KG1 (cell line): Measurements from ENCODE around the gene ST6GALNAC5.
"Not testable (repeated sequence)": the region's sequence is repeated elsewhere in the genome, so short reads cannot be mapped to it uniquely, and the experiment has no call there.

Source experiments
- DNase-seq: peaks from one replicate; lab custom pipeline; 2025; lab: John Stamatoyannopoulos, UW

Gene ST6GALNAC5

DNA sequence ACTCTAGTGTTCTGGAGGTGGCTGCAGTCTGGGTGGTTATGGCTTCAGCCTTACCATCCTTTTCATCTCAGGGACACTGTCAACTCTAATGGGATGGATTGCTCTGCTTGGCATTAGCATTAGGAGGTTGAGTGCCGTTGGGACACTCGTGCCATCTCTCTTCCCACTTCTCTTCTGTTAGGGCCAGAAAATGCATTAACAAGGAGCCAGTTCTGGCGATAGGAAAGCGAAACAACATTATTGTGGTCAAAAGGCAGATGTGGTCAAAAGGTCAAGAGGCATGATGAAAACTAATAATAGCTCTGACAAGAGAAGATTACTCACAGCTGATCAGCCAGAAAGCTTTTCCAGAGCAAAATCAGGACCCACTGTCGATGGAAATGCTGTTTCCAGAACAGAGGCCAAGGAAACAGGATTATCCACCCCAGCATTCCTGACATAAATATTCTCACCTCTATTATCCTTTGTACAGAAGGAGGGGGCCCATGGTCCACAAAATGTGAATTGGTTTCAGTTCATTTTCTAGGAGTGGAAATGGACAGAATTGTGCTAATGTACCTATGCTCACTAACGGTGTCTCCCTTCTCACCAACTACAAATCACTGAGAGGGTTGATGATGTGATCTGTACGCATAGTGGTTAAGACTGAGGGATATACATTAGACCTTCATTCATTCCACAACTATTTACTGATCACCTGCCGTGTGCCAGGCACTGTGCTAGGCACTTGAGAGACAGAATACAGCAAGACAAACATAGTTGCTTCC lies 72.0 kb downstream of the ST6GALNAC5 start:
- DNase-seq = no peak

DNA sequence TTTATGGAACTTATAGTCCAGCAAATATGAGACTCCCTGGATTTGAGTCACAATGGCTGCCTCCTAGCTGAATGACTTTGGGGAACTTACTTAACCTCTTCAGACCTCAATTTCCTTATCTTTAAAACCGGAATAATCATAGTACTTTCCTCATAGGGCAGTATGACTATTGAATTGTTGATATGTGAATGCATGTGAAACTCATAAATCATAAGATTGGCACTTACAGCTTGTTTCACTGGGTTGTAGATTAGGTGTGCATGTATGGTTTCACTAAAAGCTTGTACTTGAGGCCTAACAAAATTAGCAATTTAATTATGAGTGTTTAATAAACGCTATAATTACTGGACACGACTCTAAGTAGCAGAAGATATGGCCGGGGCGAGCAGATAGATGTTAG lies 72.5 kb downstream of the ST6GALNAC5 start:
- DNase-seq = no peak

DNA sequence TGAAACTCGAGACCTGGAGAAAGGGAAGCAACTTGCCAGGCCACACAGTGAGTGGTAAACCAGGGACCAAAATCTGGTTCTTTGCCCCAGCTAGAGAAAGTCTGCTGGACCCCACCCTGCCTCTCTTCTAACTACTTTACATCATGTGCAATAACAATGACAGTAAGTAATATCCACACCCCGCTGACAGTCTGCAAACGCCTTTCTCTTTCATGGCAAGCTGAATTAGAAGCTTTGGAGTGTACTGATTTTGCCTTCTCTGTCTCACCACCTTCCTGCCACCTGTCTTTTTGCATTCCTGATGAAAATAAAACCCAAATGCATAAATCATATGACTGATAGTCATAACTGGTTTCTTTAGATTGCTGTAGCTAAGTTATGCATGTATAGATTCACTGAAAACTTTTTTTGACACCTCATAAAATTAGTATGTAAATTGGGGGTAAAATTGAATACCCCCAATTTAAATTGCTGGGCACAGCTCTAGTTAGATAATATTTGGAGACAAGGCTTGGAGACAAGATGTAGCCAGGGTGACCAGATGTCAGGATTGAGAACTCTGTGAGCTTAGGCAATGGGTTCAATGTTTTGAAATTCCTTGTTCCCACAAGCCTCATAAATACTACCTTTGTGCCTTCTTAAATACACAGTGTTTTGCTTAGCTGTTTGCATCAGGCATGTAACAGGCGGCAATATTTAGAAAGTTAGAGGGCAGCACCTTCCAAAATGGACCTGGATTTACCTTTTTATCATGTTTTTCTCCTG lies 73.5 kb downstream of the ST6GALNAC5 start:
- no peak for DNase-seq

DNA sequence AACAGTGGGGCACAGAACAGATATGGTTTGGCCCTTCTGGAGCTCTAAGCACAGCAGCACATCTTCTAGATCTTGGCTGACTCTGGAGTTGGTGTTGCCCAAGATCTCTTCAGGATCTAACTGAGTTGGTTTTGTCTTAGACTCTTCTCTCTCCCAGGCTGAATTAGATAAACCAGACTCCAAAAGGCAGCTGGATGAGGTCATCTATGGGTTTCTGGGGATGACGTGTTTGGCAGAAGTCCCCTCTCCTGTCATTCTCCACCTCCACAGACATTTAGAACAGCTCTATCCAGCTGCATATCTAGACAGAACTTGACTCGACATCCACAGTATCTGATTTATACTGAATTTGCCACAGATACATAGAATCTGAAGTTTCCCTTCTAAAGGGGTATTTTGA lies 75.3 kb downstream of the ST6GALNAC5 start:
- DNase-seq = no peak

DNA sequence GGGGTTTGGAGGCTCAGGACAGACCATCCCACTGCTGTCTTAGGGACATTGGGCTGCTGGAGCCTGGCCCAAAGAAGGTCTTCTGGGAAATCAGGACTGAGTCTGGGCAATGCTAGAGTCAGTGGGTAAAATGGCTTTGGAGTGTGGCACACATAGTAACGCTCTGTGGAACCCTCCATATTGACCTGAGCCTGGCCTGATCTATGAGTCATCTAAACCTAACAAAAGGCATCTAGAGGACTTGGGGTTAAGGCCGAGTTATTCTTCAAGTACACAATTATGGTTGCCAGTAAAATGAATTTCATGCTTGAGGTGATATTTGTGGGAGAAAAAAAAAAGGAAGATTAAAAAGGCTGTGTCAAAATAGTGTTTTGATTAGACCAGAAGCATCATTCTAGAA lies 77.7 kb downstream of the ST6GALNAC5 start:
- DNase-seq = no peak

DNA sequence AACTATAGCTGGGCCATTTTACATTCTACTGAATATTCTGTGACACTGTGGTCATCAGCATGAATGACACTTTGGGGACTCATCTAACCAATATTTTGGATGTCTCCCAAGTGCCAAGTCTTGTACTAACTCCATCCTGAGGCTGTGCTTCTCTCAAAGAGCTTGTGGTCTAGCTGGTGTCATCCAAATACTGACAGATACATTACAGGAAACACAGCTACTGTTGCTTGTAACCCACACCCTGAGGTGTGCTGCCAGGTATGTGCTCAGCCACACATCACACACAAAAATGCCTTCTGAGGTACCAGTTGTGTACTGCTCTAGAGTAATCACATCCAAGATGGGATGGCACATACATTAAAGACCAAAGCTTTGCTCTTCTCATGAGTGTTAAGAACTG lies 81.6 kb downstream of the ST6GALNAC5 start:
- DNase-seq = no peak

DNA sequence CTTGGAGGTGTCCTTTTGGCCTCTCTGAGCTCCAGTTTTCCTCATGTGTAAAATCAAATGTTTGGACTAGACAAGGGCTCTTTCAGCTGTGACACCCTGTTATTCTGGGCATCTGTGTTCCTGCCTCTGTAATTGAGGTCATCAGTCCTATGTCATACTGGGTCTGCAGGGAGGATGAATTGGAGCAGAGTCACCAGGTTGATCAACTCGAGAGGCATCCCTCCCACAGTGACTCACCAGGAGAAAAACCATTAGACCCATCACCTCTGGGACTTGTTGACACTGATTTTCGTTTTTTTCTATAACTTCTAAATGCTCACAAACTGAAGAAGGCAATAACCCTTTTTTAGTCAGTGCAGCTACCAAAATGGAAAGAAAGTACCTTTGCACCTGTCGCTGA lies 82.2 kb downstream of the ST6GALNAC5 start:
- DNase-seq = no peak

DNA sequence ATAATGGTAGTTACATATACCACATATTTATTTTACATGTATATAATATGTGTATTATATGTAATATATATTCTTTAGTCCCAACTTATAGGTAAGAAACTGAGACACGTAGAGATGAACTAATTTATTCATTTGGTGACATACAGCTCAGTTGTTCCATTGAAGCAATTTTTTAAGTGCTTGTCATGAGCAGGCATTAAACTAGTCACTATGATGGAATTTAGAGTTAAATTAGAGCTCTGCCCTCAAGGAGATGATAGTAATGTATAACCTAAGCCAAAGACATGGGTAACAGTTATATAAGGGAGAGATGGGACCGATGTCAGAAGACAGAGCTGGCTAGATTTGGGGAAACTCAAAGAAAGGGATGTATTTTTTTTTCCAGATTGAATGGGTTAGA lies 83.0 kb downstream of the ST6GALNAC5 start:
- no peak for DNase-seq

DNA sequence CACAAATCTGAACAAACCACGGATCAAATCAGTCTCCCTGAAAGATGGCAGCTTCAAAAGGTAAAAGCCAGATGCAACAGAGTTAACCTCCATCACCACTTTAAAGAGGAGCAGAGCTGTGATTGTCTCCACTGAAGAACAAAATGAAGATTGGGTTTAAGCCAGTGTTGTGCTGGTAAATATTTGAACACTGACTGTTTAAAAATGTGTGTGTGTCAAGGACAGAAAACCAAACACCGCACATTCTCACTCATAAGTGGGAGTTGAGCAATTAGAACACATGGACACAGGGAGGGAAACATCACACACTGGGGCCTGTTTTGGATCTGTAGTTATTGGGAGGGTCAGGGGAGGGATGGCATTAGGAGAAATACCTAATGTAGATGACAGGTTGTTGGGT lies 83.9 kb downstream of the ST6GALNAC5 start:
- no peak for DNase-seq

DNA sequence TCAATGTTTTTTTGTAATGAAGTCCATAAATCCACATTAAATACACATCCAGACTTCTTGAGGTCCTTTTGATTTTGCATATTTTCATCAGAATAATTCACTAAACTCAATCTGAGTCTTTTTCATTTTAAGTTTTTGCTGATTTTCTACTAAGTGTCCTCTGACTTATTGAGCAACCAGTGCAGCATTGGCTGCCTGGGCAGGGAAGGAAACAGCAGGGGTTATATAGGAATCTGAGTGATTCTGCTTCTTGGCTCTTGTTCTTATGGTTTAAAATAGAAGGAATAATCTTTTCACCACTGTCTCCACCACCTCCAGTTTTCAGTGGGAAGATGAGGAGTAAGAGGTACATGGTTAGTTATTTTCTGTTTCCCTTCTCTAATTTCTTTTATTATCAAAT lies 88.4 kb downstream of the ST6GALNAC5 start:
- DNase-seq = no peak

DNA sequence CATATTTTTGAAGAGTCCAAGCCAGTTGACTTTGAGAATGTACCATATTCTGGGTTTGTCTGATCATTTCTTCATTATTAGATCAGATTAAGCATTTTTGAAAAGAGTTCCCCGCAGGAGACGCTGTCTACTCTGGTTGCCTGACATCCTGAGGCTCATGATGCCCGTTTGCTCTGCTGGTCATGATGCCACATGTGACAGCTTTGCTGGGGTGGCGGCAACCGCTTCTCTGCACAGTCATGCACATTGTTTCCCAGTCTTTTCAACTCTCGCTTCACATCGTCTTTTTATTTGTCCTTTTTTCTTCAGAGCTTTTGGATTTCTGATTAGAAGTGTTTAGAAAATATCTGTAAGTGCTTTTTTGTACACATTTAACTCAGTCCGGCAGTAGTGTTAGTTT lies 90.7 kb downstream of the ST6GALNAC5 start:
- DNase-seq = no peak

DNA sequence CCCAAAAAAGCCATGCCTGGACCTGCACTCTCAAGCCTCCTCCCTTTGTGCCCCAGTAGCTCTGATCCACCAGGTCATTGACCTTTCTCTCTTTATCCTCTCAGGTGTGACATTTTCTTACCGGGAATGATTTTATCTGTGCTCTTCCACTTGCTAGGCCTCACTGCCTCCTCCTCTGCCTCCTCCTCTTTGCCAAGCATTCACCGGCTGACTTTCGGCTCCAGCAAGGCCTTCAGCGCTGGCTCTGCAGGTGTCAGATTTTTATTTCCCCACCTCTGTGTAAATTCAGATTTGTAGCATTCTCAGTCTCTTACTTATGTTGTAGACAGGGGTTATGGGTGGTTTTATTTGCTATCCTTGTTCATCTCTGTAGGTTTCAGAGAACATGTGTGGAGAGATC lies 91.5 kb downstream of the ST6GALNAC5 start:
- DNase-seq = no peak

DNA sequence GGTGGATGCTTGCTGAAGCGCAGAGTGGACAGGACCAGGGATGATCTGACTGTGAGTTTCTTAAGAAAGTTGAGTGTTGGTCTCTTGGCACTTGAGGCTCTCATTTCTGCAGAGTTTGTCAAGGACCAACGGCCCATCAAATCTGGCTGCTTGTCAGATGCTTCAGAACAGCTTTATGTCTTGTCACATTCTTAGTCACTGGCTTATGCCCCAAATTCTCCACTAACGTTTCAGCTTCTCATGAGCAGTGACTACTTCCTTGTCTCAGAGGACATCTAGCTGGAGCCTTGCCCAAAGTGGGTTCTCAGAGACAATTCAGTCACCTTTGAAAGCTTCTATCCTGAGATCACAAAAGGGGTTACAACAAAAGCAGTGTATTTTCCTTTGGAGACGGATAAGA lies 92.3 kb downstream of the ST6GALNAC5 start:
- DNase-seq = no peak

DNA sequence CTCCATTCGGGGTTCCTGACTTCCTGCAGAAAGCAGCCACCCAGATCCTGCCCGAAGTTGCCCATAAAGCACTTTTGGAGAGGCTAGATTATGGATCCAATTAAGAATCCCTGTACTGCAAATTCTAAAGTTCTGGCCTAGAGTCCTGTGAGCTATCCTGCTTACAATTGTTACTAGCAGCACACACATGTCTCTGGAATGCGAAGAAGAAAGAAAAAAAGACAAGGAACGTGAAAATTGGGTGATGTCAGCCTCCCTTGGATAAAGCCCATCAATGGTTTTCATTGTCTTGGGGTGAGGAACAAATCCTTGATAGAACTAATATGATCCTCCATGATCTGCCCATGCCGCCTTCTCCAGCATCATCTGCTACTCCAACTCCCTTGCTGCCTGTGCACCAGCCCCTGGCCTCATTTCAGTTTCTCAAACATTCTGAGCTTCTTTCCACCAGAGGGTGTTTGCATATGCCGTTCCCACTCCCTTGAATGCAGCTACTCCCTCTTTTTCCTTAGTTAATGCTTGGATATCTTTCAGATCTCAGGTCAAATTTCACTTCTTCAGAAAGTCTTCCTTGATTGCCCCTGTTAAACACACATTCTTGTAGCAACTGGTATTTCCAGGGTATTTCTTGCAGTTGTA lies 94.0 kb downstream of the ST6GALNAC5 start:
- DNase-seq = no peak

DNA sequence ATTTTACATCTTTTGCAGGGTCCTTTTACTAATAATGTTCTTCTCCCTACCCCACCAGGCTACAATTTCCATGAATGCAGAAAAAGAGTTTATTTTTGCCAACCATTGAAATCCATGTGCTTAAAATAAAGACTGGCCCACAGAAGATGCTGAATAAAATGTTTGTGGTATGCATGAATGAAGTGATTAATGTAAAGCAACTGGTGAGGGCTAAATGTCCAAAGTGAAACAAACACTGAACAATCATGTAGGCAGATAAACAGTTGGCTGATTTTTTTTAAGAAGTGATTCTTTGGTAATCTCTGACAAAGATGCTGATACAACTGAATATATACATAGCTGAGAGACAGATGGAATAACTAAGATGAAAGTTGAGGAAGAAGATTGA lies 94.5 kb downstream of the ST6GALNAC5 start:
- no peak for DNase-seq

DNA sequence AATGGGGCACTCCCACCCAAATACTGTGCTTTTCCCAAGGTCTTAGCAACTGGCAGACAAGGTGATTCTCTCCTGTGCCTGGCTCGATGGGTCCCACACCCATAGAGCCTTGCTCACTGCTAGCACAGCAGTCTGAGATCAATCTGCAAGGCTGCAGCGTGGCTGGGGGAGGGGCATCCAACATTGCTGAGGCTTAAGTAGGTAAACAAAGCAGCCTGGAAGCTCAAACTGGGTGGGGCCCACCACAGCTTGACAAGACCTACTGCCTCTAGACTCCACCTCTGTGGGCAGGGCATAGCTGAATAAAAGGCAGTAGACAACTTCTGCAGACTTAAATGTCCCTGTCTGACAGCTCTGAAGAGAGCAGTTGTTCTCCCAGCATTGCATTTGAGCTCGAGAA lies 114.0 kb downstream of the ST6GALNAC5 start:
- not testable (repeated sequence) for DNase-seq

DNA sequence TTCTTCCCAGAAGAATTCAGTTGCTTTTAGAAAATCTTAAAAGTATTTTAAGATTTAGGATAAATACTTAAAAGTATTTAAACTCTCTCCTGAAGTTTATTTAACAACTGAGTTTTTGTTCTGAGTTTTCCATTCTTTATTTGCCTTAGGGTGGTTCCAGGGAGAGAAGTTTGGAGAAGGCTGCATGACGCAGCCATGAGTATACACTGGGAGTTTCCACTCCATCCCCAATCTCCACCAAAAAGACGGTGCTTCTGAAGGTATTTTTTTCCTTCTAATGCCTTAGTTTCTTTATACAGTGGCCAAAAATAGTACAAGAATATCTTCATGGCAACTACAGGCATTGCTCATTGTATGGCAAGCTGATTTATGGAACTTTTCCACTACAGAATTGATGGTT lies 122.7 kb downstream of the ST6GALNAC5 start:
- no peak for DNase-seq

DNA sequence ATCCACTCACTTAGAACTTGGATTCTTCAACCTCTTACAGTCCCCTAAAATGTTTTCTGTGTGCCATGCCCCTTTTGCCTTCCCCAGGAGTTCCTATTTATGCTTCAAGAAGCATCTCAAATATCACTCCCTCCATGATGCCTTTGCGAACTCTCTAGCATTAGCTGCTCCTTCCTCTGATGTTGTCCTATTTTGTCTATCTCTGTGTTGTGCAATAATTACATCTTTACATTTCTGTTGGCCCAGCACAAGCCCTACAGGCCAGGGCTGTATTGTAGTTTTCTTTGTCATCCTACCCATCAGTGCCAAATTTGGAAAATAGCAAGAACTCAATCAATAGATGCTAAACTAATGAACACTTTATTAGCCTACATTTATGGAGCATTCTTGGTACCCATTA lies 125.8 kb downstream of the ST6GALNAC5 start:
- DNase-seq = no peak

DNA sequence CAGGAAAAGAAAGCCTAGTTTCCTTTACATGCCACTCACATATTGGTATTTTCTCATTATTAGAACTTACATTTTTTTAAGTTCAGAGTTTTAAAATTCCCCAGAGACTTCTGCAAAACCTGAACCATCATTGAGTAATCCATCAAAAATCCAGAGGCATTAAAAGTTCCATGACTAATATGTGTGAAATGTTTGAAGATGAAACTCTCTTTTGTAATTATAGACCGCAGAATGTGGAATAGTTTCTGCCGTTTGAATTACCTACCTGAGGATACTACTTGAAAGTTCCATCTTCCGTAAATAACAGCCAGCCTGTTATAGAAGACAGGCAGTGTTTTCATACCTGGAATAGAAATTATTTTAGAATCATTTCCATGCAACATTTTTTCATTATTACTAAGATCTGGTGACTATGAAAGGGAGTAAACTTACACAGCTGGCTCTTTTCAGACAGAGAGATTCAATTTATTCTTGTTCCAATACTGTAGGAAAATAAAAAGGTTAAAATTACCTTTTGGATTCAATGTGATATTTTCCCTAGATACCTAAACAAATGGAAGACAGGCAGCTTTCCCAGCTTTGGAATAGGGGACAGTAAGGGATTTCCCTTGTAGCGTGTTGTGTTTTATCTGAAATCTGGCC lies 131.4 kb downstream of the ST6GALNAC5 start:
- DNase-seq = no peak

DNA sequence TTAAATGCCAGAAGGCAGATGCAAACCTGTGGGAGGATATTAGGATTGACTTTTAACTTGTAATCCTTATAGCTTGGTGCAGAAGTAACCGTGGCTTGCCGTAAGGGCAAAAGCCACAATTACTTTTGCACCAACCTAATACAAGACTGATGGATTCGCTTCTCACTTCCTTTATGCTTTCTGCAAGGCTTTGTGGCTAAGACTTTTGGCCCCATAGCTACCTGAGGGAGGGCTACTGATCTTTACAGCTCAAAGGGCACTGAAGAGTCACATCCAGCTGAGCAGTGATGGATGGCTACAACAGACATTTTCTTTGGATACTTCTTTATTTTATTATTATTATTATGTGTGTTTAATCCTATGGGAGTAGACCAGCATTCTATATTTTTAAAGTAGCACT lies 140.4 kb downstream of the ST6GALNAC5 start:
- no peak for DNase-seq

DNA sequence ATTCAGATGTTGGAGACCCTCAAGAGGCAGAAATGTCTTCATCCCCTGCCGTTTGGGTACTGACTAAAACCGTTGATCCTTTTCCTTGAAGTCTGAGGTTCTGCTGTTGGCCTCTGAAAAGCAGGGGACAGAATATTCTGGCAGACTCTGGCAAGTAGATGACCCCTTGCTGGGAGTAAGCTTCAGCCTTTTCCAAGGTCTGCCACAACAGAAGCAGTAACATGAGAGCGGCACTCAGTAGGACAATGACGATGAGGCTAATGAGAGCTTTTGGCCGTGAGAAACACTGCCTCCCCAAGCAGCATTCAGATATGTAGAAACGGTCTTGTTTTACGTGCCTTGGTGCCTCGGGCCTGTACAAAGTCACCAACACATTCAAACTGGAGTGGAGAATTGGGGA lies 143.7 kb downstream of the ST6GALNAC5 start:
- DNase-seq = no peak

DNA sequence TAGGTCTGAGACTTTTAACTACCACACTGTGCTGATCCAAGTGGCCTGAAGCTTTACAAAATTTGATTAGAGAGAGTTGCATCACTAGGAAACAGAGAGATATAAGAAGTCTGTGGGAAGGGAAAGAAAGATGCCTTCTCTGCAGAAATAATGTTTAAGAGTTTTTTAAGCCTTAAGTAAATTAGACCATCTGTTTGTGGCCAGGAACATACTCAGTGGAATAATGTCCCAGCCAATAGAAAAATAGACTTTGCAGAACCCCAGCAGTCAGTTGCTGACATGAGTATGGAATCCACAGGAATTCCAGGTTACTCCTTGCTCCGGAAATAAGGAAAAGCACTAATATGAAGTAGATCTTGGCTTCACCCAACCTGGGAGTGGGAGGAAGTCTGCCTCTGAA lies 144.8 kb downstream of the ST6GALNAC5 start:
- no peak for DNase-seq
